ACC112 (cell line): Measurements from ENCODE around the gene CYGB.

ENCODE experiments used
- H2AFZ ChIP-seq: fragments of 200-600 bp; sonication (generic); one replicate; pipeline ENCODE4 v1.6.0; 2017; ENCODE audit warnings: antibody characterized with exemption, low read length; ENCODE audit not compliant: unreplicated experiment
- H3K27ac ChIP-seq: fragments of 200-600 bp; sonication (generic); 2 replicates; pipeline ENCODE4 v1.5.1; 2014; ENCODE audit warnings: low read depth, mild to moderate bottlenecking, antibody characterized with exemption, low read length, moderate library complexity
- H3K27me3 ChIP-seq: fragments of 200-600 bp; sonication (generic); 2 replicates; pipeline ENCODE4 v1.6.1; 2014; ENCODE audit warnings: mild to moderate bottlenecking, antibody characterized with exemption, low read length, moderate library complexity, mixed read lengths; ENCODE audit not compliant: insufficient read depth
- H3K36me3 ChIP-seq: fragments of 200-600 bp; sonication (generic); 2 replicates; pipeline ENCODE4 v1.6.1; 2016; ENCODE audit warnings: mild to moderate bottlenecking, antibody characterized with exemption, low read length, moderate library complexity, mixed read lengths; ENCODE audit not compliant: insufficient read depth
- H3K4me1 ChIP-seq: fragments of 200-600 bp; sonication (generic); one replicate; pipeline ENCODE4 v1.6.1; 2016; ENCODE audit warnings: low read length, mixed read lengths; ENCODE audit not compliant: insufficient read depth, unreplicated experiment, control insufficient read depth
- H3K4me3 ChIP-seq: fragments of 200-600 bp; sonication (generic); 2 replicates; pipeline ENCODE4 v1.5.1; 2014; ENCODE audit warnings: mild to moderate bottlenecking, low read depth, low read length
- H3K79me2 ChIP-seq: fragments of 200-600 bp; sonication (generic); one replicate; pipeline ENCODE4 v1.6.0; 2016; ENCODE audit warnings: low read length; ENCODE audit not compliant: control insufficient read depth, unreplicated experiment, insufficient read depth

Gene CYGB

GRCh38 chr17:76537578-76538280, at the start of gene CYGB:
Gene CYGB, minus strand, starts transcription at chr17:76537709. Its CDS starts 167 bp downstream, at chr17:76537542.
- no peak within 1 kb of the TSS for H2AFZ ChIP-seq
- peaks cover 33% of the 10 kb centered on the region for H3K4me1 ChIP-seq
- peak within 1 kb of the TSS; percentile 23; the same call in 1 of the 2 replicates for H3K27ac ChIP-seq
- peak within 1 kb of the TSS; percentile 81 for H3K4me3 ChIP-seq
- H3K27me3 ChIP-seq = no peaks in the 10 kb centered on the region
- H3K36me3 ChIP-seq = no peaks in the 10 kb centered on the region
- peaks cover 5% of the 10 kb centered on the region for H3K79me2 ChIP-seq

- peaks cover 28% of the 10 kb centered on the region for H3K27me3 ChIP-seq
- no peaks in the 10 kb centered on the region for H3K4me1 ChIP-seq
- H3K79me2 ChIP-seq = no peaks in the 10 kb centered on the region
- H3K36me3 ChIP-seq = no peaks in the 10 kb centered on the region
- H3K4me3 ChIP-seq = no peak overlapping the region
- H3K27ac ChIP-seq = no peak overlapping the region
- no peak overlapping the region for H2AFZ ChIP-seq
Observed at GRCh38 chr17:76586741-76587487, 49.4 kb upstream of the CYGB start.

- Histone ChIP-seq H2AFZ (peak within 1 kb of the TSS; percentile 11), H3K4me1 (peaks cover under 1% of the 10 kb centered on the region), H3K36me3 (no peaks in the 10 kb centered on the region), H3K4me3 (peak within 1 kb of the TSS; percentile 71), H3K27ac (no peak within 1 kb of the TSS), H3K27me3 (peaks cover 28% of the 10 kb centered on the region), H3K79me2 (no peaks in the 10 kb centered on the region)
Observed at GRCh38 chr17:76585649-76586593, 48.4 kb upstream of the CYGB start, which contains the start of gene ST6GALNAC2. Gene ST6GALNAC2, minus strand, starts transcription at chr17:76585860. Its CDS starts 52 bp downstream, at chr17:76585808.

GRCh38 chr17:76585033-76585648, 47.6 kb upstream of the CYGB start:
- Histone ChIP-seq H2AFZ (peak overlapping the region; percentile 11), H3K27me3 (peaks cover 28% of the 10 kb centered on the region), H3K4me3 (peak overlapping the region; percentile 71), H3K4me1 (peaks cover 4% of the 10 kb centered on the region), H3K36me3 (no peaks in the 10 kb centered on the region), H3K27ac (no peak overlapping the region), H3K79me2 (no peaks in the 10 kb centered on the region)

GRCh38 chr17:76584427-76585032, 47.0 kb upstream of the CYGB start:
- no peak overlapping the region for H2AFZ ChIP-seq
- peaks cover 28% of the 10 kb centered on the region for H3K27me3 ChIP-seq
- H3K36me3 ChIP-seq = no peaks in the 10 kb centered on the region
- H3K4me3 ChIP-seq = peak overlapping the region; percentile 71
- no peaks in the 10 kb centered on the region for H3K79me2 ChIP-seq
- peaks cover 4% of the 10 kb centered on the region for H3K4me1 ChIP-seq
- no peak overlapping the region for H3K27ac ChIP-seq

DNA sequence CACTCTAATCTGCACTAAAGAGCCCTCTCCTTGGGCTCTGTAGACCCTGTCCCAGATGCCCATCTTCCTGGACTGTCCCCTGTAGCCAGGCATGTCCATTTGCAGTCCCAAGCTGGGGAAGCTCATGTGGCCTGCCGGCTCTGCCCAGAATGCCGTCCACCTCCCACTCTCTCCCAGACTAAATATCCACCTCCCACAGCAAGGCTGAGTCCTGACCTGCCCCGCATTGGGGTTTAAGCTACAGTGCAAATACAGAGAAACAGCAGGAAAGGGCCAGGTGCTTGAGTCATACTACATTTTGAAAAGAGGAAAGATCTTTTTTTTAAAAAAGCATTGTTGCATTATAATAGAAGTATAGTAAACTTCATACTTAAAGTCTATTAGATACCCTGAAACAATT, 45.2 kb upstream of the CYGB start:
- Histone ChIP-seq H2AFZ (no peak overlapping the region), H3K27ac (no peak overlapping the region), H3K27me3 (peaks cover 28% of the 10 kb centered on the region), H3K36me3 (no peaks in the 10 kb centered on the region), H3K4me1 (peaks cover 4% of the 10 kb centered on the region), H3K79me2 (no peaks in the 10 kb centered on the region), H3K4me3 (no peak overlapping the region)

DNA sequence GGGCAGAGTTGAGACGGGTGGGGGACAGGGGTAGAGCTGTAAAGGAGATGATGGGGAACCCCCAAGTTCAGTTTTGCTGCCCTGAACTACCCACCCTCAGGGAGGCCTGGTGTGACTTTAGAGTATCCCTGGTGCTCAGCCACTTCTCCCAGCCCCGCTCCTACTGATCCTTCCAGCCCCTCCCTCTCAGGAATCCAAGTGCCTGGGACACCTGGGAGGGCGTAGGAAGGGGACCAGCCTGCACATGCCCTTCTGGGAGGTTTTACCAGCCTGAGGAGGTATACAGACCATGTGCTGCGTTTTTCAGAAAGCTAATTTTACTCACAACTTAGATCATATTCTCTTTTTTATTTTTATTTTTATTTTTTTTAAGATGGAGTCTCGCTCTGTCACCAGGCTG, 44.0 kb upstream of the CYGB start:
- H3K4me3 ChIP-seq = no peak overlapping the region
- no peaks in the 10 kb centered on the region for H3K36me3 ChIP-seq
- peaks cover 20% of the 10 kb centered on the region; the same call in 1 of the 2 replicates for H3K27me3 ChIP-seq
- H3K27ac ChIP-seq = no peak overlapping the region
- H3K79me2 ChIP-seq = no peaks in the 10 kb centered on the region
- peaks cover 4% of the 10 kb centered on the region for H3K4me1 ChIP-seq
- H2AFZ ChIP-seq = no peak overlapping the region

- no peaks in the 10 kb centered on the region for H3K79me2 ChIP-seq
- H3K27me3 ChIP-seq = peaks cover under 1% of the 10 kb centered on the region; the same call in 1 of the 2 replicates
- H3K4me1 ChIP-seq = peaks cover 4% of the 10 kb centered on the region
- H3K27ac ChIP-seq = no peak overlapping the region
- no peak overlapping the region for H2AFZ ChIP-seq
- no peaks in the 10 kb centered on the region for H3K36me3 ChIP-seq
- no peak overlapping the region for H3K4me3 ChIP-seq
Observed at GRCh38 chr17:76579281-76579680, 41.8 kb upstream of the CYGB start.

DNA sequence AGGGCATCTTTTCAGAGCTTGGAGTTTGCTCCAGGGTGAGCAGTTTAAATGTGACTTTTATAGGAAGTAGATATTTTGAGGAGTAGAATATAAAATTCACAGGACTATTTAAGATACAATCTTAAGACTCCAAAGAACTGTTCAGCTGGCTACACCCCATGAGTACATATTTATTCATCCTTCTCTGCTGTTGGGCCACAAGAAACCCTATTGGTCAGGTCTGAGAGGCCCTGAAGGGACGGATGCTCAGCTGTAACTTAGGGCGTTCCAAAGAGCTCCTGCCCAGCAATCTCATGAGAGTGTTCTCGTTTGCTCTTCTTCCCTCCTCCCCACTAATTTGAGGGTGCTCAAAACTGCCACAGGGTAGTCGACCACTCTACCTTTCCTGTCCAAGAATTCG, 40.9 kb upstream of the CYGB start:
- Histone ChIP-seq H3K4me3 (no peak overlapping the region), H2AFZ (no peak overlapping the region), H3K36me3 (no peaks in the 10 kb centered on the region), H3K27me3 (no peaks in the 10 kb centered on the region), H3K27ac (no peak overlapping the region), H3K79me2 (no peaks in the 10 kb centered on the region), H3K4me1 (peaks cover 4% of the 10 kb centered on the region)
